Left ventricle myocardium inferior (tissue), 1 donor: ENCODE results near the gene GOLGA6L7. TPM values are rescaled to one million over a fixed set of nuclear protein-coding genes. Genes with fewer than 3 reads are reported as not detected.
"Not testable (repeated sequence)": the region's sequence is repeated elsewhere in the genome, so short reads cannot be mapped to it uniquely, and the experiment has no call there.

Experiments used
- DNase-seq: peaks from one replicate; pipeline ENCODE4 v3.0.0-alpha.2; 2020
- H3K27ac ChIP-seq: fragments of 200-600 bp; replicated peaks from 2 replicates; pipeline ENCODE4 v1.8.0; 2021
- H3K27me3 ChIP-seq: fragments of 200-600 bp; 2 replicates; pipeline ENCODE4 v1.8.0; 2021; ENCODE audit warnings: low read depth
- H3K36me3 ChIP-seq: fragments of 200-600 bp; 2 replicates; pipeline ENCODE4 v1.8.0; 2021
- H3K4me1 ChIP-seq: fragments of 200-600 bp; 2 replicates; pipeline ENCODE4 v1.8.0; 2021
- H3K4me3 ChIP-seq: fragments of 200-600 bp; 2 replicates; pipeline ENCODE4 v1.8.0; 2021; ENCODE audit warnings: mild to moderate bottlenecking, moderate library complexity
- H3K9me3 ChIP-seq: fragments of 200-600 bp; replicated peaks from 2 replicates; pipeline ENCODE4 v1.8.0; 2021
- intact Hi-C: fragments of 100-400 bp; cut with micrococcal nuclease; formaldehyde crosslinking; loops from one replicate; pipeline ENCODE4 v1.11.0; 2022
- total RNA-seq: library from RNA; stranded (reverse); fragmentation: NEBNext Ultra II Directional; extraction: Animal tissue kit (Norgen Biotek cat#: 25700); gene quantifications from one replicate; pipeline ENCODE4 v1.2.1, GENCODE V29; 2021
- TF ChIP-seq, protein P1 (sequence below): fragments of 200-600 bp; IDR thresholded peaks from 2 replicates; pipeline ENCODE4 v1.8.0; 2021; ENCODE audit warnings: antibody characterized with exemption, mild to moderate bottlenecking, borderline replicate concordance
- donor health status: DM: no; HTN: yes; CAD: no; lungs with severe emphysema.

The GOLGA6L7 gene
- total RNA-seq, 1 donor from 2014 or later: not detected

- intact Hi-C loops: no loop called here
- H3K4me3 ChIP-seq: no peak overlapping the region
- no peaks in the 10 kb centered on the region for H3K9me3 ChIP-seq
- H3K27me3 ChIP-seq: peaks cover 29% of the 10 kb centered on the region
- H3K36me3 ChIP-seq: no peaks in the 10 kb centered on the region
- TF ChIP-seq, protein P1, sequence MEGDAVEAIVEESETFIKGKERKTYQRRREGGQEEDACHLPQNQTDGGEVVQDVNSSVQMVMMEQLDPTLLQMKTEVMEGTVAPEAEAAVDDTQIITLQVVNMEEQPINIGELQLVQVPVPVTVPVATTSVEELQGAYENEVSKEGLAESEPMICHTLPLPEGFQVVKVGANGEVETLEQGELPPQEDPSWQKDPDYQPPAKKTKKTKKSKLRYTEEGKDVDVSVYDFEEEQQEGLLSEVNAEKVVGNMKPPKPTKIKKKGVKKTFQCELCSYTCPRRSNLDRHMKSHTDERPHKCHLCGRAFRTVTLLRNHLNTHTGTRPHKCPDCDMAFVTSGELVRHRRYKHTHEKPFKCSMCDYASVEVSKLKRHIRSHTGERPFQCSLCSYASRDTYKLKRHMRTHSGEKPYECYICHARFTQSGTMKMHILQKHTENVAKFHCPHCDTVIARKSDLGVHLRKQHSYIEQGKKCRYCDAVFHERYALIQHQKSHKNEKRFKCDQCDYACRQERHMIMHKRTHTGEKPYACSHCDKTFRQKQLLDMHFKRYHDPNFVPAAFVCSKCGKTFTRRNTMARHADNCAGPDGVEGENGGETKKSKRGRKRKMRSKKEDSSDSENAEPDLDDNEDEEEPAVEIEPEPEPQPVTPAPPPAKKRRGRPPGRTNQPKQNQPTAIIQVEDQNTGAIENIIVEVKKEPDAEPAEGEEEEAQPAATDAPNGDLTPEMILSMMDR: no peak
- no peak for DNase-seq
- H3K27ac ChIP-seq: no peak overlapping the region
- H3K4me1 ChIP-seq: no peaks in the 10 kb centered on the region
These were observed 44.6 kb upstream of the GOLGA6L7 start for GRCh38 chr15:28892789-28893610.

DNA sequence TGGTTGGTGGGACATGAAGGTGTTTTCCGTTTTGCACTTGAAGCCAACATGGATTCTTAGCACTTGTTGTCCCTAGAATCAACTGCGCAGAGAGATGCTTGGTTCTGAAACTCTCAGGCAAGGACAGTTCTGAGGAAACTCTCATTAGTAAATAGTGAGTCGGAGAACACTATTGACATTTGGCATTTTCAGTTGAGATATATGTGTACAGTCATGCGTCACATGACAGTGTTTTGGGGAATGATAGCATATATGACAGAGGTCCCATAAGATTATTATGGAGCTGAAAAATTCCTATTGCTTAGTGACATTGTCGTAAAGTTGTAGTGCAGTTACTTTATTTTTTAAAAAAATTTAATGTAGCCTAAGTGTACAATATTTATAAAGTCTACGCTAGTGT, 43.1 kb upstream of the GOLGA6L7 start:
- Histone ChIP-seq H3K36me3 (no peaks in the 10 kb centered on the region), H3K4me1 (peaks cover 2% of the 10 kb centered on the region), H3K4me3 (no peak overlapping the region), H3K9me3 (no peaks in the 10 kb centered on the region), H3K27ac (no peak overlapping the region), H3K27me3 (peaks cover 43% of the 10 kb centered on the region)
- DNase-seq: no peak
- intact Hi-C loops: no loop called here
- TF ChIP-seq, protein P1: no peak

- DNase-seq: no peak
- TF ChIP-seq, protein P1: no peak
- intact Hi-C loops: no loop called here
- Histone ChIP-seq H3K4me1 (peaks cover 8% of the 10 kb centered on the region), H3K4me3 (no peak overlapping the region), H3K27ac (no peak overlapping the region), H3K36me3 (no peaks in the 10 kb centered on the region), H3K9me3 (no peaks in the 10 kb centered on the region), H3K27me3 (peaks cover 50% of the 10 kb centered on the region)
These were observed 42.5 kb upstream of the GOLGA6L7 start for GRCh38 chr15:28890711-28891495.

GRCh38 chr15:28890291-28890690, 41.8 kb upstream of the GOLGA6L7 start:
- H3K27me3 ChIP-seq: peaks cover 51% of the 10 kb centered on the region
- H3K4me3 ChIP-seq, intact Hi-C loops, H3K36me3 ChIP-seq, H3K27ac ChIP-seq, H3K9me3 ChIP-seq, DNase-seq: not testable (repeated sequence)
- peaks cover 12% of the 10 kb centered on the region for H3K4me1 ChIP-seq

DNA sequence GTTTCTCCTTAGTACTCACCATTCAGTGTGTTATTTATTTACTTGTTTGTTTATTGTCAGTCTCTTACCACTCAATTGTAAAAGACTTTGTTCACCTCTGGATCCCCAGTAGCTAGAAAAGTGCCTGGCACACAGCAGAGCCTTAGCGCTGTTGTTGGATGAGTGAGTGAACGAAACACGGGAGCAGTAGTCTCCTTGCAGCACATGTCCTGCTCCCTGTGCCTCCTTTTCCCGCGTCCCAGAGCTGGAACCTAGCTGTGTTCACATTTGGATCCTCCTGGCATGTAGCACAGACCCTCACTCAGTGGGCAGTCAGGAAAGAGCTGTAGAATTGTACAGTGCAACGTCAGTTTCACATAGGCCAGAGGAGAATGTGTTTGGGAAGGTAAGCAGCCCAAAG, 41.4 kb upstream of the GOLGA6L7 start:
- Histone ChIP-seq H3K4me1 (peaks cover 15% of the 10 kb centered on the region), H3K27me3 (peaks cover 52% of the 10 kb centered on the region)
- H3K36me3 ChIP-seq, H3K27ac ChIP-seq, H3K4me3 ChIP-seq, H3K9me3 ChIP-seq, intact Hi-C loops, DNase-seq: not testable (repeated sequence)

DNA sequence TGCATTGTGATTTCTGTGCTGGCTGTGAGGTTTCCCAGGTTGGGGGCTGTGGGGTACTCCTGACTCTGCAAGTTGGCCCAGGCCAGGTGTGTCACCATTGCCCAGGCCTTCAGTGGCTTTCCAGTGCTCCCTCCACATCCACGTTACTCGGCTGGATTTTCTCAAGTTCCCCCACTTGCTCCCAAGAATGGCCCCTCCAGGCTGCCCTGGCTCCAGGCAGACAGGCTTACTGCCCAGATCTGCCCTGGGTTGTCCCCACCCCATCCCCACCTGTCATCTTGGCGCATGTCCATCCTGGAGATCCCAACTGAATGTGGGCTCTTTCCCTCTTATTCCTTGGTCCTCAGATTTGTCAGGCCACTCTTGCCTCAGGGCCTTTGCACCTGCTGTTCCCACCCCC, 40.9 kb upstream of the GOLGA6L7 start:
- Histone ChIP-seq H3K9me3 (no peaks in the 10 kb centered on the region), H3K4me3 (no peak overlapping the region), H3K27me3 (peaks cover 52% of the 10 kb centered on the region), H3K4me1 (peaks cover 15% of the 10 kb centered on the region), H3K36me3 (no peaks in the 10 kb centered on the region), H3K27ac (no peak overlapping the region)
- DNase-seq: no peak
- TF ChIP-seq, protein P1: no peak
- intact Hi-C loops: no loop called here
